Measurements from ENCODE around the gene CCDC136. TPM values are rescaled to one million over a fixed set of nuclear protein-coding genes. Genes with fewer than 3 reads are reported as not detected.

The CCDC136 gene
- total and polyA plus RNA-seq, 2 donors (not counting 1 experiment from before 2014, with no cell fraction given): 8.3 to 12.1 TPM

- Histone ChIP-seq H3K4me2 (ENCODE audit: extremely low read depth, insufficient read depth, low read length) (no peak overlapping the region), H3K9me3 (ENCODE audit: control insufficient read depth, insufficient read depth, low read depth, low read length) (no peaks in the 10 kb centered on the region), H3K4me3 (replicated peaks in 1 of 4; ENCODE audit: control extremely low read depth in 1 of 4, insufficient read depth in 1 of 4, low read depth in 3 of 4, low read length in 4 of 4) (no peak overlapping the region), H3K79me2 (ENCODE audit: control insufficient read depth, insufficient read depth, low read length) (no peaks in the 10 kb centered on the region), H3K27ac (ENCODE audit: insufficient read depth, low read length) (no peak overlapping the region), H3K27me3 (ENCODE audit: control insufficient read depth, insufficient read depth, low read length) (no peaks in the 10 kb centered on the region), H3K9ac (ENCODE audit: insufficient read depth, low read length) (no peak overlapping the region), H4K20me1 (ENCODE audit: control insufficient read depth, extremely low read depth, insufficient read depth, low read length) (no peaks in the 10 kb centered on the region), H3K36me3 (ENCODE audit: control insufficient read depth, insufficient read depth, low read length) (no peaks in the 10 kb centered on the region), H2AFZ (ENCODE audit: low read length) (peak overlapping the region; percentile 41), H3K4me1 (ENCODE audit: control insufficient read depth, extremely low read depth, insufficient read depth, low read length) (peaks cover 2% of the 10 kb centered on the region)
- peak; percentile 65 to 92 for DNase-seq (ENCODE audit: low read depth in 2 of 2)
- no peak for TF ChIP-seq CTCF (conservative IDR thresholded peaks at IDR 0.05 in 1 of 2, IDR thresholded peaks at IDR 0.05 in 1 of 2; ENCODE audit: low read depth in 1 of 2, low read length in 2 of 2)
- no peak for TF ChIP-seq EZH2 (IDR thresholded peaks at IDR 0.05; ENCODE audit: low read length, missing control alignments)
These were observed 4.6 kb downstream of the CCDC136 start for GRCh38 chr7:128796327-128796726.

DNA sequence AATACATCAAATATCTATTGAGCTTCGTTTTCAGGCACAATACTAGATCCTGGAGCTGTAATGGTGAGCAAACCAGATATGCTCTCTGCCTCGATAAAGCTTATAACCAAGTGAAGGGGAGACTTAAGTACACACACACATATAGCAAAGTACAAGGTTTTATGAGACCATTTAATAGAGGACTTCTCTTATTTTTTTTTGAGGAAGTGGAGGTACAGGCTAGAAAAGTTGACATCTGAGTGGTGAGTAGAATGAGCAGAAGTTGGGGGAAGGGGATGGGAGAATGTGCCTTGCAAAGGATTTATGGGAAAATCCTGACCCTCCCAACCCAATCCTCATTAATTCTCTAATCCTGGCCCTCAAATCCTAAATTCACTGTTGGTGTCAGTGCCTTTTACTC, 7.7 kb downstream of the CCDC136 start:
- no peak overlapping the region for H3K9ac ChIP-seq (ENCODE audit: insufficient read depth, low read length)
- DNase-seq (ENCODE audit: low read depth in 2 of 2): no peak
- H2AFZ ChIP-seq (ENCODE audit: low read length): no peak overlapping the region
- H3K4me1 ChIP-seq (ENCODE audit: control insufficient read depth, extremely low read depth, insufficient read depth, low read length): no peaks in the 10 kb centered on the region
- H3K4me2 ChIP-seq (ENCODE audit: extremely low read depth, insufficient read depth, low read length): no peak overlapping the region
- H3K27ac ChIP-seq (ENCODE audit: insufficient read depth, low read length): no peak overlapping the region
- H3K4me3 ChIP-seq (replicated peaks in 1 of 4; ENCODE audit: control extremely low read depth in 1 of 4, insufficient read depth in 1 of 4, low read depth in 3 of 4, low read length in 4 of 4): no peak overlapping the region
- H3K9me3 ChIP-seq (ENCODE audit: control insufficient read depth, insufficient read depth, low read depth, low read length): no peaks in the 10 kb centered on the region
- no peaks in the 10 kb centered on the region for H3K27me3 ChIP-seq (ENCODE audit: control insufficient read depth, insufficient read depth, low read length)
- H4K20me1 ChIP-seq (ENCODE audit: control insufficient read depth, extremely low read depth, insufficient read depth, low read length): no peaks in the 10 kb centered on the region
- no peaks in the 10 kb centered on the region for H3K79me2 ChIP-seq (ENCODE audit: control insufficient read depth, insufficient read depth, low read length)
- no peaks in the 10 kb centered on the region for H3K36me3 ChIP-seq (ENCODE audit: control insufficient read depth, insufficient read depth, low read length)
- TF ChIP-seq EZH2 (IDR thresholded peaks at IDR 0.05; ENCODE audit: low read length, missing control alignments) (no peak), CTCF (conservative IDR thresholded peaks at IDR 0.05 in 1 of 2, IDR thresholded peaks at IDR 0.05 in 1 of 2; ENCODE audit: low read depth in 1 of 2, low read length in 2 of 2) (no peak)

- DNase-seq (ENCODE audit: low read depth in 2 of 2): no peak
- Histone ChIP-seq H3K4me1 (ENCODE audit: control insufficient read depth, extremely low read depth, insufficient read depth, low read length) (no peaks in the 10 kb centered on the region), H3K4me2 (ENCODE audit: extremely low read depth, insufficient read depth, low read length) (no peak overlapping the region), H3K36me3 (ENCODE audit: control insufficient read depth, insufficient read depth, low read length) (peaks cover 6% of the 10 kb centered on the region), H3K4me3 (replicated peaks in 1 of 4; ENCODE audit: control extremely low read depth in 1 of 4, insufficient read depth in 1 of 4, low read depth in 3 of 4, low read length in 4 of 4) (no peak overlapping the region), H3K79me2 (ENCODE audit: control insufficient read depth, insufficient read depth, low read length) (no peaks in the 10 kb centered on the region), H3K9ac (ENCODE audit: insufficient read depth, low read length) (no peak overlapping the region), H3K27ac (ENCODE audit: insufficient read depth, low read length) (no peak overlapping the region), H3K27me3 (ENCODE audit: control insufficient read depth, insufficient read depth, low read length) (no peaks in the 10 kb centered on the region), H4K20me1 (ENCODE audit: control insufficient read depth, extremely low read depth, insufficient read depth, low read length) (no peaks in the 10 kb centered on the region), H2AFZ (ENCODE audit: low read length) (no peak overlapping the region), H3K9me3 (ENCODE audit: control insufficient read depth, insufficient read depth, low read depth, low read length) (no peaks in the 10 kb centered on the region)
- TF ChIP-seq CTCF (conservative IDR thresholded peaks at IDR 0.05 in 1 of 2, IDR thresholded peaks at IDR 0.05 in 1 of 2; ENCODE audit: low read depth in 1 of 2, low read length in 2 of 2) (no peak), EZH2 (IDR thresholded peaks at IDR 0.05; ENCODE audit: low read length, missing control alignments) (no peak)
These were observed 8.8 kb downstream of the CCDC136 start for GRCh38 chr7:128800567-128800966.
